HG03439 (cell line): ENCODE data around the gene ALK.

Experiments
- ATAC-seq: cut with Tn5 transposase; IDR thresholded peaks from one replicate; pipeline ENCODE4 v1.9.1; 2021; ENCODE audit warnings: mild to moderate bottlenecking, moderate library complexity; ENCODE audit not compliant: unreplicated experiment

Gene ALK

GRCh38 chr2:29662861-29663260 is 258.5 kb downstream of the ALK start:
- ATAC-seq, result no peak

DNA sequence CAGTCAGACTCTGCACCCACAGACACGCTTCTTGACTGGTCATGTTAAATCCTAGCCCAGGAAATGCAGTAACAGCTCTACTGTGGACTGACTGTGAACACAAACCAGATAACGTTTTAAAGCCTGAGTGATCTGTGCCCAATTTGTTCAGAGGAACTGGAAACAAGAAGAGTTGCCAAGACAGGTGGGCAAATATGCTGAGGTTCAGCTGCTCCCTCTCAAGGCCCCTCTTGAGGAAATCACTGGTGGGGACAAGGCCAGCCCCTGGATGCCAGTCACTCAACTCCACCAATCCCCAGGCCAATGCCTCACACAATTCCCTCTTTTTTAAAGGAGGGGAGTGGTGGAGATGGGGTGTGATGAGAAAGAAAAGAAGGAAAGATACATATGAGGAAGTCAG is 261.2 kb downstream of the ALK start:
- no peak for ATAC-seq

DNA sequence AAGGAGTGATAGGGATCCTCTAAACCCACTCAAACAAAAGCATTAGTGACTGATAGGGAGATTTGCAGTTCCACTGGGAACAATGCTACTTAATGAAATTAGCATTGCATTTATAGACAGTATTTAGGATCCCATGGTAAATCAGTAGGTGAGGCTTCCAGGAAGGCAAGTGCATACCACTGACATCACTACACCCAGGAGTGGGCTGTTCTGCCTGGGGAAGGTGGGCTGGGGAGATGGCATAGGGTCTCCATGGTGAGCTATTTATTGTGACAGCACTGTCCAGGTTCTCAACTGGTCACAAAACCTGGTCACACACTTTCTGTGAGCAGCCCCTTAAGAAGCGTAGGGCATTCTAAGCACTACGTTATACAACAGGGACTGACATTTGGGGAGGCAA is 262.2 kb downstream of the ALK start:
- no peak for ATAC-seq

DNA sequence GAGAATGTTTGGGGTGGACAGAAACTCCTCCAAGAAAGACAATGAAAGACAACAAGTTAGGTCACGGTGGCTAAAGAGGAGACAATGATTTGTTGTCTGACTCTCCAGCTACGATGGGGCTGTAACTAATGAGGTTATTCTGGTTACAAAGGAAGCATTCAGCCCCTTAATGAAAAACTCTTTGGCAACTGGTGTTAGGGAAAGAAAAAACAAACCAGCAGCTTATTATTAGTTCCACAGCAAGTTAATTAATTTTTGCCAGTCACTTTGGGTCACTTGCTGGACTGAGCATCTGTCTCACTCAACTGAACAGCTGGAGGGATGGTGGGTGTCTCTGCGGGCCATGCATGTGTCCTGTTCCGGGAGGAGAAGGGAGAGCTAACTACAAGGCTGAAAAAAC is 263.7 kb downstream of the ALK start:
- no peak for ATAC-seq

DNA sequence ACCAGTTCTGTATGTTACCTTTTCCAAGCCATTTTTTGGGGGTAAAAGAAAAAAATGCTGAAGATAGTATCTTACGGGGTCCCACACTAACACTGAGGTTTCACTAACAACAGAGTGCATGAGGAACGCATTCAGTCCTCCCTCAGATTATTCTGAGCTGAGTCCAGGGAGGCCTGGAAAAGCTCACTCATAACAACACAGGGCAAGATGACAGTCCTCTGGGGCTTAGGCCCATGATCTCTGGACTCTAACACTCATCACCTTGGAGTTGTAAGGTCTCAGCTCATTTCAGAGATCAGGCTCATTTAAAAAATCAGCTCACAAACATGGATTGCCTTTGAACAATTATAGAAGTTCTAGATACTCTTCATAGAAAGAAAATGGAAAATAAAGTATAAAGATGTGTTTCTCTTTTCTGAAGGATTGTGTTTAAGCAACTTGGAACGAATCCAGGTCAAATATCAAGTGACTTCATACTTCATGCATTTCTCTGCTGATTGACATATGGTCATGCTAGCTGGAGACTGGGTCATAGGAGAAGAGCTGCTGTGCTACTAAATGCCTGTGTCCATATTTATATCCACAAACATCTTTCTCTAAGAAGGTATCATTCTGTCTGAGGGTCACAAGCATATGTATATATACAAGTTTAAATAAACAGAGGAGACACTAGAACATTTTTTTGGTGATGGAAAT is 265.8 kb downstream of the ALK start:
- no peak for ATAC-seq

- ATAC-seq, result no peak
These were observed 270.7 kb downstream of the ALK start for GRCh38 chr2:29650631-29651097.

DNA sequence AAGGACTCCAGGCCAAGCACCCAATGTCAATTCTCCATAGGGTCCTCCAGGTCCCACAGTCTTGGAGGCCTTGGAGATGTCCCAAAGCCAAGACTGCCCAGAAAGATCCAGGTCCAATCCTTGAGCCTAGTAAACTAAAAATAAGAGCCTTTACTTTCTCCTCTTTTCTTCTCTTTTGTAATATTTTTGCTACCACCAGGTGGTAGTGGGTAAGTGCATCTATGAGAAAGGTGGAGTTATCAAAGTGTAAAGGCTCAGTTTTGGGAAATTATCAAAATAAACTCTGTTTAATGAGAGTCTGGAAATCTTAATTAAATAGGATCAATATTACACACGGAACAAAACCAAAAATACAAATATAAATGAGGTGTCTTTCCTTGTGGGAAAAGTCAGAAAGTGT is 276.4 kb downstream of the ALK start:
- no peak for ATAC-seq

GRCh38 chr2:29643196-29643595 is 278.2 kb downstream of the ALK start:
- ATAC-seq, result no peak

DNA sequence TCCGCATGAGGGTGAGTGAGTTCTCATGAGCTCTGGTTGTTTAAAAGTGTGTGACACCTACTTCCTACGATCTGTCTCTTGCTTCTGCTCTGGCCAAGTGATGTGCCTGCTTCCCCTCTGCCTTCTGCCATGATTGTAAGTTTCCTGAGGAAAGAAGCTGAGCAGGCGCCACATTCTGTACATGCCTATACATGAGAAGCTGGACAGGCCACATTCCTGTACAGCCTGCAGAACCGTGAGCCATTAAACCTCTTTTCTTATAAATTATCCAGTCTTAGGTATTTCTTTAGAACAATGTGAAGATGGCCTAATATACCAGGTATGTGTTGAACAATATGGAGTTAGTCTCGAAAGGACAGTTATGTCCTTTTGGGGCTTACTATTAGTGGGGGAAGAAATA is 281.0 kb downstream of the ALK start:
- ATAC-seq, result no peak

DNA sequence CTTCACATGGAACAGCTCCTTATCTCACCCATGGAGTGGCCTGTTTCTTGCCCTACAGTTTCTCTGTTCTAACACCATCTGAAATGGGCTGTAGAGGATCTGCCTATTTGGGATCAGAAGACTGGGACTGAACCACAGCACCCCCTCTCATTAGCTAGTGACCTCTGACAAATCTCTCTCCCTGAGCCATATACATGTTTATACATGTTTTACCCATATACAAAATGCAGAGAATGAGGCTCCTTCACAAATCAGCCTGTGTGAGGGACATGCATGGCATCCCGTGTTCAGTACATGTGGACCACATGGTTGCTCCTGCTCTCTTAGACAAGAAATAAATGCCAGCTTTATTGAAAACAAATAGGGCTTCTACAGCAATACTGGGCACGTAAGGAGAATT is 282.7 kb downstream of the ALK start:
- ATAC-seq, result no peak

DNA sequence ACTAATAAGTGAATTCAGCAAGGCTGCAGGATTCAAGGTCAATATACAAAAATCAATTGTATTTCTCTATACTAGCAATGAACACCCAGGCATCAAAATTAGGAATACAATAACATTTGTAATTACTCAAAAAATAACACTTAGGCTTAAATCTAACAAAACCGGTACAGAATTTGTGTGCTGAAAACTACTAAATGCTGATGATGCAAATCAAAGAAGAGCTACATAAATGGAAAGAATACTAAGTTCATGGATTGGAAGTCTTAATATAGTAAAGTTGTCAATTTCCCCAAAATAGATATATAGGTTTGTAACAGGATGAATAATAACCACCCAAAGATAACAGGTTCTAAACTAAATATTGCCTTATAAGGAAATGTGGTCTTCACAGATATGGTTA is 286.5 kb downstream of the ALK start:
- no peak for ATAC-seq

- ATAC-seq, result no peak
These were observed 289.4 kb downstream of the ALK start for GRCh38 chr2:29632018-29632417.

GRCh38 chr2:29629495-29629894 is 291.9 kb downstream of the ALK start:
- ATAC-seq, result no peak

DNA sequence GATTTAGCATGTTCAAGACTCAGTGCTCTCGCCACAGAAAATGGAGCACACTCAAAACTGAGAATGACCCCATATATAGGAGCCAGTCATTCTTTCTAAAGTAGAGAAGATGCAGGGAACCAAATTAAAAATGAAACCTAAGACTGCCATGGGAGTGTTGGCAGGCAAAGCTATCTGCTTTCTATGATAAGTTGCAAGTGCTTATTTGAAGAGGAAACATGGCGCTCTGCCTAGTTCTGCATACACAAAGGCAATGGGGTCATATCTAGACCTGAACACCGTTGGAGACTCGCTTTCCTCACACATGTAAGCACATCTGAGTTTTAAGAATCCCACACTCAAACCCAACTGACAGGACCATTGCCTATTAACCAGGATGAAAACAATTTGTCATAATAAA is 292.5 kb downstream of the ALK start:
- no peak for ATAC-seq

DNA sequence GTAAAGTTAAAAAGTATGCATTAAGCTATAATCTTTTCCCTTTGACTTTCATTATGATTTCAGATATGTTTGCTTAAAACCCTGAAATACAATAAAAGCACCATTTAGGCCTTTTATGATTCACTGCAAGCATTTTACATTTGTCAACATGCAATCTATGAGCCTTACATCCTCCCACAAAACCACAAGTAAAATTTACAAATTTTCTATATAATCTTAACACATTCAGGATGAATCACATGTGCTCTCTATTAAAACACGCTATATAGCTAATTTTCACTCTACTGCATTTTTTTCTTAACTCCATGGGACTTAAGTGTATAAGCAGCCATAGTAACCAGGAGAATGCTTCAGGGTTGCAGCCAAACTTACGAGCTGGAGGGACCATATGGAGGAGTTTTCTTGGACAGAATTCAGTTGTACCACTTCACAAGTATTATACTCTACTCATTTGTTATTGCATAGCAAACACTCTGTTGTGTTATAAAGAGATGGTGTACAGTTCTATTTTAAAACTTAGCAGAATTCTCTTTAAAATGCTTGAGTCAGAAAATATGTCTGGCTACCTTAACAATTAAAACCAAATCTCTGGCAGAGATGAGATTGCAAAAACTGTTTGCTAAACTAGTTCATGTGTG is 293.2 kb downstream of the ALK start:
- no peak for ATAC-seq

DNA sequence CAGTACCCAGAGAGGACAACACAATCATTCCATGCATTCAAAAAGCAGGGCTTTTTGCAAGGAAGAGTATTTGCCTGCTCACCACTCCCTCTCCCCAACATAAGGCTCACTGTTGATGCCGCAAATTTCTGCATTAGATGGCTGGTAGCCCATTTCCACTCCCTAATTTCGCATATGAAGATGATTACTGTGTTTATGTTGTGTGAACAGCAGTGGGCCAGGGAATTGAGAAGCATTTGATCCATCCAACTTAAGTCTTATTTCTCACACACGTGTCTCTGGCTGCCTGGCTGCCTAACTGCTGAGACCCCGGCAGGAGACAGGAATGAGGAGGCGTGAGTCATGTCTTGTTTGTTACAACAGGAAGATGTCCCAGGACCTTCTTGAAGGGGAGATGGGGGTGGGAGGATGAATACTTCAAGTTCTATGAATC is 294.1 kb downstream of the ALK start:
- no peak for ATAC-seq

GRCh38 chr2:29620890-29621289 is 300.5 kb downstream of the ALK start:
- no peak for ATAC-seq

GRCh38 chr2:29619689-29620088 is 301.7 kb downstream of the ALK start:
- no peak for ATAC-seq

GRCh38 chr2:29618024-29618423 is 303.4 kb downstream of the ALK start:
- no peak for ATAC-seq

DNA sequence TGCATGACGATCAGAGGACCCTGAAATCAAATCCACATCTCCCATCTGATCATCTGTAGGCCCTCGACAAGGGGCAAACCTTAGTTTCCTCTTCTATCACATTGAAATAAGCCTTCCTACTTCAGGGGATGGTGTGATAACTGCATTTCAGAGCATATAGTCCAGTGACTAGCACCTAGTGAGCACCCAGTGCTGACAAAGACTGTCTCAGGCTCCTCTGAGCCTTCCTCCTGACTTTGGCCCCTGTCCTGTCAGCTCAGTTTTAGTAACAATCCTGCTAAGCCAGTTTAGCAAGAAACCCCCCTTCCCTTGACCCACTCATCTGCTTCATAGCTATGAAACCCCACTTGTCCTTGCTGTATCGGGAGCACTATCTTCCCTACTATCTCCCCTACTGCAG is 304.0 kb downstream of the ALK start:
- no peak for ATAC-seq

GRCh38 chr2:29616569-29616968 is 304.8 kb downstream of the ALK start:
- no peak for ATAC-seq

DNA sequence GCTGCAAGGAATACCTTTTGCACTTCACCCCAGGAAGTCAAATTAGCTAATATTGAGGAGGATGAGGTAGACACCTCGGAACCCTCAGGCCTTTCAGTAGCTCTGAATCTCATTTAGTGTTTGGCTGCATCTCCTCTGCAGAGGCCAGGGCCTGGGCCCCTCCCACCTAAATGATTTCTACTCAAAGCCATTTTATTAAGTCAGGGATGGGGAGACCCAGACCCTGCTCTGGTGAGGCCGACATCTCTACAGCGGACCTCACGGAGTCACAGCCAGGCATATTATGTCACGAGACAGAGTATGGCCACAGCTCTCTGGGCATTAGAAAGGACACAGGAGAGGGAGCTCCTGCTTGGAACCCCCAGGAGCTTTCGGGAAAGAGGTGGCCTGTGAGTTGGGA is 305.5 kb downstream of the ALK start:
- ATAC-seq, result no peak

GRCh38 chr2:29615183-29615582 is 306.2 kb downstream of the ALK start:
- no peak for ATAC-seq
